Hematopoietic multipotent progenitor cell treated with erythropoietin and hydrocortisone succinate and interleukin-3 and kit ligand, for 15 days (in vitro differentiated cells): Measurements from ENCODE around the gene PRDX4.
"Not testable (repeated sequence)": the region's sequence is repeated elsewhere in the genome, so short reads cannot be mapped to it uniquely, and the experiment has no call there.

Experiments
- DNase-seq: peaks from one replicate; pipeline ENCODE4 v3.0.0-alpha.2; 2015; ENCODE audit warnings: low spot score

PRDX4 gene

GRCh38 chrX:23667239-23668177 lies at the start of gene PRDX4:
Gene PRDX4 (plus strand): TSS chrX:23667493. CDS start chrX:23667571, 78 bp downstream.
- peak; percentile 84 for DNase-seq

GRCh38 chrX:23621621-23622265 lies 45.5 kb upstream of the PRDX4 start:
- DNase-seq = no peak

GRCh38 chrX:23623797-23624196 lies 43.5 kb upstream of the PRDX4 start:
- no peak for DNase-seq

DNA sequence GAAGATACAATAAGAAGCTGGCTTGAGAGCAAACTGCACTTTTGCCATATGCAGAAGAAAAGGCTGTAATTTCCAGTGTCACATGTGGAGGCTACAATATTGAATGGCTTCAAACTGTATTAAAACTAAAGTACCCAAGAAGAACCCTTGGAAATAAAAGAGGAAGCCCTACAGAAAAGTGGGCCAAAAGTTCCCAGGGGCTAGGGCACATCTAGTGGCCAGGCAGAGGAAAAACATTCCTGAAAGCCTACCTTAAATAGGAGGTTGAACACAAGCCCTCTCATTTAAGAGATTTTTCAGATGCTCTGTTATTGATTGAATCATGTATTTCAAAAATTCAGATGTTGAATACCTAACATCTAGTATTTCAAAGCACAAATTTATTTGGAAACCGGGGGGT lies 40.6 kb upstream of the PRDX4 start:
- no peak for DNase-seq

GRCh38 chrX:23628131-23628530 lies 39.2 kb upstream of the PRDX4 start:
- no peak for DNase-seq

- DNase-seq = no peak
These were observed 36.2 kb upstream of the PRDX4 start for GRCh38 chrX:23631136-23631535.

DNA sequence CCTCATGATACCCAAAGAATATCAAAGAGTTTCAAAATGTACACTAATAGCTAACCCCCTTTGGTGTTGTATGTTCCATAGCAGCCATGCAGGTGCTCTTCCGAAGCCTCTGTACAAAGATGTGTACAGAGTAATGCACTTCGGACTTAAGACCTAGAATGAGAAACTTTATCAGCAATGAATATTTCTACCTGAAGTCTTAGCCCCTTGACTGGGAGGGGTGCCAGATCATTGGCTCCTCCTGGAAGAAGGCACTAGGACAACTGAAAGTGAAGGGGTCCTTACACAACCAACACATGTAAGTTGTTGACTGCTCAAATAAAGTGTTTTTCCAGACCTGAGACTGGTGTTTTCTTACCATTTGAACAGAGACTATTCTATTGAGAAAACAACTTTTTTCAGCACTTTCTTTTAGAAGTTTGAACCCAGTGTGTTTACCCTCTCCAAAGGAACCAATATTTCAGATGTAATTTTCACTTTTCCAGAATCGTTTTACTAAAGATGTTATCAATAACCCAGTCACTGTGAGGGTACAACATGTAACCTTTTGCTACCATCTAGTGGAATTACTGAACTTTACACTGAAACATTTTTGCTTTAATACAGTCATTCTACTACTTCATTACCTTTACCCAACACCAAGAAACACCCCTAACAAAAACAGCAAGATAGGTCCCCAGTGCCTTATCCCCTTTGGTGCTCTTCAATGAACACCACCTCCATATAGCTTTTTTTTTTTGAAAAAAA lies 33.3 kb upstream of the PRDX4 start:
- no peak for DNase-seq

DNA sequence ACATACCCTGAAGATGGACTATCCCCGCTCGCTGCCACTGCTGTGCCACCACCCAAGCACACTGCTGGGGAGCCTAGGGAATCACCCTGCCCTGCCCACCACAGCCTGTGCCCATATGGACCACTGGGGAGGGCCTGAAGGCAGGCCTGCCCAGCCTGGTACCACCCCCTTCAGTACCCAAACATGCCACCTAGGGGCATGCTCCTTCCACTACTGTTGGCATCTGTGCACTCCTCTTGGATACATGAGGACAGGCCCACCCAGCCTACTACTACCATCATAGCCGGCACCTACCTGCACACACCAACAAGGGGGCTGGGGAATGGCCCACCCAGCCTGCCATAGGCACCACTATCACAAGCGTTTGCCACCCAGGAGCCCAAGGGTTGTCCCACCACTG lies 30.1 kb upstream of the PRDX4 start:
- peak; percentile 4 for DNase-seq

GRCh38 chrX:23643020-23643419 lies 24.3 kb upstream of the PRDX4 start:
- no peak for DNase-seq

DNA sequence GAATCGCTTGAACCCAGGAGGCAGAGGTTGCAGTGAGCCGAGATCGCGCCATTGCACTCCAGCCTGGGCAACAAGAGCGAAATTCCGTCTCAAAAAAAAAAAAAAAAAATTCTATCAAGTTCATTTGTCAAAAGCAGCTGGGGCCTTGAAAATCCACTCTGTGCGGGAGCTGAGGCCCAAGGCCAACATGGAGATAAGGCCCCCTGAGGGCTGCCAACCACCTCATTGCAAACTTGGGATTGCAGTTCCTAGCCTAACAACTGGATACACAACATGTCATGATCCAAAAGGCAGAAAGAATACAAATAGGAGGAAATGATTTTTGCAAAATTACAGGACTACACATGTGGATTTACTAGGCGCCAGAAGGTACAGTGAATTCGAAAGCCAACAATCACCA lies 22.5 kb upstream of the PRDX4 start:
- DNase-seq = no peak

DNA sequence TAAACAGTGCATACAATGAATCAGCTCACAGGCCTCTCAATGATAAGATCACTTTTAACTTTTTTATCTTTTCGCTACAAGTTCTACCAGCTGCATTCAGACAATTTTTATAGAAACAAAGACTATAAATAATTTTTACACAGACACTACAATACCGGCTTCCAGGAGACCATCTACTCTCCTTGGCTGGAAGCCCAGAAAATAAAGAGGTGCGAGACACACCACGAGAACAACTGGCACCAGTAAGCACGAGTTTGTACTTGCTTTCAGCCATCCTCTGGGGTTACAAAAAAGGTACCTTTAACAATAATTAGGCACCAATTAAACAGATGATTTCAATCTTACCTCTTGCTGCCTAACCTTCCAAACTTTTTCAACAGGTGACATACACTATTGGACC lies 11.2 kb upstream of the PRDX4 start:
- no peak for DNase-seq

DNA sequence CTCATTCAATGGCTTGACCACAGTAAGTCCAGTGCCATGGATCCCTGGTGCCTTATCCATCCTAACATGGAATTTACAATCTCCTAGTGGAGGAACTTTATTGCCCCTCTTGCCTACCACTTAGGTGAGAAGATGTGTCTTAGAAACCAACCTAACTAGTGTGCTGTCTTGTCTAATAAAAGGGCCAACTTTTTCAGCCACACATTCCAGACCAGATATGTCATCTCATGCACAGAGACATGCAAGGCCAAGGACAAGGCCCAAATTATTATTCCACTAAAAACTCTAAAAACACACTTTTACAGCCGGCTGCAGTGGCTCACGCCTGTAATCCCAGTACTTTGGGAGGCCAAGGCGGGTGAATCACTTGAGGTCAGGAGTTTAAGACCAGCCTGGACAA lies 10.6 kb upstream of the PRDX4 start:
- DNase-seq = no peak

GRCh38 chrX:23659339-23659738 lies 8.0 kb upstream of the PRDX4 start:
- no peak for DNase-seq

GRCh38 chrX:23660083-23660765 lies 7.1 kb upstream of the PRDX4 start:
- DNase-seq = not testable (repeated sequence)

GRCh38 chrX:23660766-23661132 lies 6.5 kb upstream of the PRDX4 start:
- no peak for DNase-seq

- DNase-seq = no peak
These were observed 5.6 kb upstream of the PRDX4 start for GRCh38 chrX:23661671-23662070.

GRCh38 chrX:23662187-23662586 lies 5.1 kb upstream of the PRDX4 start:
- DNase-seq = no peak

- no peak for DNase-seq
These were observed 4.4 kb upstream of the PRDX4 start for GRCh38 chrX:23662853-23663252.

GRCh38 chrX:23664496-23664895 lies 2.8 kb upstream of the PRDX4 start:
- DNase-seq = peak; percentile 67

GRCh38 chrX:23666282-23666681 lies 1.0 kb upstream of the PRDX4 start:
- DNase-seq = no peak

GRCh38 chrX:23668335-23668734 lies 1.0 kb downstream of the PRDX4 start:
- DNase-seq = no peak

- DNase-seq = no peak
These were observed 3.2 kb downstream of the PRDX4 start for GRCh38 chrX:23670528-23670927.
